Ascending aorta (tissue), 2 donors: ENCODE data around the gene TSPO. TPM values are rescaled to one million over a fixed set of nuclear protein-coding genes. Genes with fewer than 3 reads are reported as not detected.

ENCODE experiments used
- DNase-seq, 2 donors: peaks; one replicate each; pipeline ENCODE4 v3.0.0-alpha.2; 2019; ENCODE audit warnings: low spot score in 2 of 2
- H3K27ac ChIP-seq, 2 donors: fragments of 200-600 bp; sonication (generic); one replicate each; pipeline ENCODE4 v1.5.1; 2016 to 2017; ENCODE audit warnings: mild to moderate bottlenecking in 1 of 2
- H3K27me3 ChIP-seq: fragments of 200-600 bp; sonication (generic); one replicate; pipeline ENCODE4 v1.5.1; 2017
- H3K36me3 ChIP-seq, 2 donors: fragments of 200-600 bp; sonication (generic); one replicate each; pipeline ENCODE4 v1.5.1; 2016
- H3K4me1 ChIP-seq, 2 donors: fragments of 200-600 bp; sonication (generic); one replicate each; pipeline ENCODE4 v1.5.1; 2016 to 2017; ENCODE audit warnings: mild to moderate bottlenecking in 1 of 2
- H3K4me3 ChIP-seq, 2 donors: fragments of 200-600 bp; sonication (generic); one replicate each; pipeline ENCODE4 v1.5.1; 2016 to 2017; ENCODE audit warnings: mild to moderate bottlenecking in 1 of 2
- H3K9me3 ChIP-seq, 2 donors: fragments of 200-600 bp; sonication (generic); one replicate each; pipeline ENCODE4 v1.5.1; 2016
- intact Hi-C: fragments of 100-400 bp; cut with DNase I; formaldehyde crosslinking; loops from one replicate; pipeline ENCODE4 v1.15.1; 2023
- total RNA-seq: library from RNA; depleted of rRNA; stranded (reverse); fragments of >200 nt; gene quantifications from one replicate; pipeline ENCODE4 v1.1.0, GENCODE V29; 2016
- TF ChIP-seq, protein P1 (sequence below), 3 experiments: fragments of 200-600 bp in 2 of 3; fragments of 450-650 bp in 1 of 3; sonication (generic) in 2 of 3; IDR thresholded peaks; one replicate each; pipeline ENCODE4 v1.5.1; 2016 to 2019; ENCODE audit warnings: antibody characterized with exemption in 3 of 3, mild to moderate bottlenecking in 1 of 3, moderate library complexity in 1 of 3

TSPO gene
- total RNA-seq, 1 donor from 2014 or later: 961 TPM

DNA sequence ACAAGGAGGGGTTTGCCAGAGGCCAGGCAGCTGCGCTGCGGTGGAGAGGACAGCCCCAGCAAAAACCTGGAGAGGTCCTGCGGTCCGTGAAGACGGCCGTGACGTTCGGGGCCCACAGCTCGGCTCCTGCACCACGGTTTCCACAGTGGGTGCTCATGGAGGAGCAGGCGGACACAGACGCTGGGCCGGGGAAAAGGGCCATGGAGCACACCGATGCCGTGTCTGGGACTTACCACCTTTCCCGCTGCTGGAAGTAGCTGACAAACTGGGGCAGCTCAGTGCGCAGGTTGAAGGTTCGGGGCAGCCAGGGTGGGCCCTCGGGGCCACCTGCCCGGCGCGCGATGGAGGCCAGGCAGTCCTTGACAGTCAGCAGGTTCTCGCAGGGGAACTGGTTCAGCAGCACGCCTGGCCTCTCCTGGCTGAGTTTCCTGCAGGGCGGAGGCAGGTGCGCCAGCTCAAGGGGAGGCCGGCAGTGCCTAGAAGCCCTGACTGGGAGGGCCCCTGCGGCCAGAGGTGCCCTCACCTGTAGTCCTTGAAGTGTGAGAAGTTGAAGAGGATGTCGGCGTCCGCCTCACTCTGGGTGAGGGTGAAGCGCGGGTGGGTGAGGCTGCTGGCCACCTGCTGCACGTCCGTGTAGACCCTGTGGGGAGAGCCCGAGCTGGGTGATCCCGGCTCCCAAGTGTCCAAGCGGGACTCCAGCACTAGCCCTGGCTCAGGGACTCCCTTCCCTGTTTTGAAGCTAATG is 22.8 kb downstream of the TSPO start:
- no peak overlapping the region for H3K27ac ChIP-seq
- no peak for DNase-seq
- intact Hi-C loops: no loop called here
- TF ChIP-seq, protein P1, sequence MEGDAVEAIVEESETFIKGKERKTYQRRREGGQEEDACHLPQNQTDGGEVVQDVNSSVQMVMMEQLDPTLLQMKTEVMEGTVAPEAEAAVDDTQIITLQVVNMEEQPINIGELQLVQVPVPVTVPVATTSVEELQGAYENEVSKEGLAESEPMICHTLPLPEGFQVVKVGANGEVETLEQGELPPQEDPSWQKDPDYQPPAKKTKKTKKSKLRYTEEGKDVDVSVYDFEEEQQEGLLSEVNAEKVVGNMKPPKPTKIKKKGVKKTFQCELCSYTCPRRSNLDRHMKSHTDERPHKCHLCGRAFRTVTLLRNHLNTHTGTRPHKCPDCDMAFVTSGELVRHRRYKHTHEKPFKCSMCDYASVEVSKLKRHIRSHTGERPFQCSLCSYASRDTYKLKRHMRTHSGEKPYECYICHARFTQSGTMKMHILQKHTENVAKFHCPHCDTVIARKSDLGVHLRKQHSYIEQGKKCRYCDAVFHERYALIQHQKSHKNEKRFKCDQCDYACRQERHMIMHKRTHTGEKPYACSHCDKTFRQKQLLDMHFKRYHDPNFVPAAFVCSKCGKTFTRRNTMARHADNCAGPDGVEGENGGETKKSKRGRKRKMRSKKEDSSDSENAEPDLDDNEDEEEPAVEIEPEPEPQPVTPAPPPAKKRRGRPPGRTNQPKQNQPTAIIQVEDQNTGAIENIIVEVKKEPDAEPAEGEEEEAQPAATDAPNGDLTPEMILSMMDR (IDR thresholded peaks at IDR 0.05): no peak
- H3K4me3 ChIP-seq: no peak overlapping the region
- no peaks in the 10 kb centered on the region for H3K27me3 ChIP-seq
- no peaks in the 10 kb centered on the region for H3K9me3 ChIP-seq
- H3K4me1 ChIP-seq: no peaks in the 10 kb centered on the region
- H3K36me3 ChIP-seq: peaks cover 53 to 75% of the 10 kb centered on the region in 2 donors

DNA sequence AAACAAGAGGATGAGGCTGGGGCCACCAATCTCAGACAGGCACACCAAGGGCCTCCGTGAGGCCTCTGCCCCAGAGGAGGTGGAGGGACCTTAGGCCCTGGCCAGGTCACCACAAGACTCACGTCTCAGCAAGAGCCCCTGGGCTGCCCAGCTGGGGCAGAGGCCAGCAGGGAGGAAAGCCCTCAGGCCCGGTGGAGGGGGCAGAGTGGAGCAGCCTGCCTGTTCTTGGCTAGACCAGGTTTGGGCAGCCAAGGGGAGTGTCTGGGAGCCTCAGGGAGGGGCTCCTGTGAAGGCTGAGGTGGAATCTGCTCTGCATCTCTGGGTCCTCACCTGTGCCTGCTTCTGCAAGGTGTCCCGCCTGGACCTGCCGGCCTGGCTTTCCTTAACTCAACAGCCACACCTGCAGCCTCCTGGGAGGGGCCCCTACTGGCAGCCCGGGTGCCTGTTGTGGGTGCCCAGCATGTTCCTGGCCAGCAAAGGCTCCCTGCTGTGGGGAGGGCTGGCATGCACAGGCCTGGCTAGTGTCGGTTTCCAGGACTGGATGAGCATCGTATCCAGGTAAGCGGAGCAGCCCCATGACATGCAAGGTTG is 23.7 kb downstream of the TSPO start:
- TF ChIP-seq, protein P1 (IDR thresholded peaks at IDR 0.05): no peak
- Histone ChIP-seq H3K4me1 (no peaks in the 10 kb centered on the region), H3K27me3 (no peaks in the 10 kb centered on the region), H3K9me3 (no peaks in the 10 kb centered on the region), H3K4me3 (no peak overlapping the region), H3K27ac (no peak overlapping the region), H3K36me3 (peaks cover 60 to 79% of the 10 kb centered on the region in 2 donors)
- intact Hi-C loops: no loop called here
- DNase-seq: no peak

DNA sequence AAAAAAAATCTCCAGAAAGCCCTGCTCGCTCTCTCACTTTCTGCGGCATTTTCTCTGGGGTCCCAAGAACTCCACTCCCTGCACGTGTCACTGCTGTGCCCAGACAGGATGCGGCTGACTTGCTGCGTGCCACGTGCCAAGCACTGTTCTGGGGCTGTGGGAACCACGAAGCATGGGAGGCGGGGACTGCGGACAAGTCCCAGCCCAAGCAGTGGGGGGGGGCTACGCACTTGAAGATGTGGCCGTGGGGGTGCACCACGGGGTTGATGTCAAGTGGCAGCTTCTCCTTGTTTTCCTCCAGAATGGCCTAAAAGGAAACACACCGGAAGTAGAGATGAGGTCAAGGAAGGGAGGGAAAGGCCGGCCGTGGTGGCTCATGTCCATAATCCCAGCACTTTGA is 24.7 kb downstream of the TSPO start:
- Histone ChIP-seq H3K27me3 (no peaks in the 10 kb centered on the region), H3K4me1 (no peaks in the 10 kb centered on the region), H3K27ac (no peak overlapping the region), H3K36me3 (peaks cover 59 to 75% of the 10 kb centered on the region in 2 donors), H3K9me3 (no peaks in the 10 kb centered on the region), H3K4me3 (no peak overlapping the region)
- no peak for DNase-seq
- TF ChIP-seq, protein P1 (IDR thresholded peaks at IDR 0.05): no peak
- intact Hi-C loops: no loop called here

DNA sequence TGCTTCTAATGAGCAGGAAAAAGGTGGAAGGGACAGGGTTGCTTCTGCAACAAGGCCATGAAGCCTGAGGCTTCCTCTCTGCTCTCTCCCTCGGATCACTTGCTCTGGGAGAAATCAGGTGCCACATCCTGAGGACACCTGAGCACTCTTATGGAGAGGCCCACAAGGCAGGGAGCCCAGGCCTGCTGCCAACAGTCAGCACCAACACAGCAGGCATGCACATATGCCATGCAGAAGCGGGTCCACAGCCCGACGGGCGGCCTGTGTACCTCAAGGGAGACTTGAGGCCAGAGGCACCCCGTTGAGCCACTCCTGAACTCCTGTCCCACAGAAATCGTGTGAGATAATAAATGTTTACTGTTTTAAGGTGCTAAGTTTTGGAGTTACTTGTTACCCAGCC is 26.1 kb downstream of the TSPO start:
- intact Hi-C loops: no loop called here
- no peak for DNase-seq
- TF ChIP-seq, protein P1 (IDR thresholded peaks at IDR 0.05): no peak
- Histone ChIP-seq H3K27ac (no peak overlapping the region), H3K9me3 (no peaks in the 10 kb centered on the region), H3K4me1 (no peaks in the 10 kb centered on the region), H3K36me3 (peaks cover 47 to 64% of the 10 kb centered on the region in 2 donors), H3K27me3 (no peaks in the 10 kb centered on the region), H3K4me3 (no peak overlapping the region)

DNA sequence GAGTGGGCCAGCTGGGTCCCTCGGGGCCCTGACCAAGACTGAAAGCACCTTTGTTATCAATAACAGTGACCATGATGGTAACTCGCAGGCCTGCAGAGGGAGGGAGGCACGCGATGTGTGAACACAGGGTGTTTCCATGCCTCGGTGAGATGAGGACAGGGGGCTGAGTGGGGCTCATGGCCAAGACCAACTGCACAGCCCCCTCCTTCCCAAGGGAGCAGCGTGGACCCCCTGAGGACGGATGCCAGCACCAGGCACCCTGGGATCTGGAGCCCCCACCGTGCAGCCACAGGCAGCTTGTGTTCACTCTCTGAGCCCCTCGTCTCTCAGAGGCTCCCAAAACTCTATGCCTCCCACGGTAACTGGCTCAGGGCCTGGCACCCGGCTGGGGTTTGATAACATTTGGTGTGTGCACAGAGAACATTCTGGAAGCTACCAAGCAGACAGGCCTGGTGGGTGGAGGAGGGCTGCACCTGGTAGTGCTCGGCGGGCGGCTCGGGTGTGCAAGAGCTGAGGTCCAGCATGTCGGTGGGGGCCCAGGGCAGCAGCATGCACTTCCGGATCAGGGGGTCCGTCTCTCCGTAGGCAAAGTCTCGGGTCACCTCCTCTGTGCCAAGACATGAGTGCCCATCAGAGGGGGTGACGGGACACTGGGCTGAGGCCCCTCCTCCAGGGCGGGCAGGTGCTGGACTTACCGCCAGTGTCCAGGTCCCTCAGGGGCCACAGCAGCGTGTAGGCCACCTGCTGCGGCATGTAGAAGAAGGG is 28.0 kb downstream of the TSPO start:
- Histone ChIP-seq H3K9me3 (no peaks in the 10 kb centered on the region), H3K27me3 (no peaks in the 10 kb centered on the region), H3K36me3 (peaks cover 31 to 50% of the 10 kb centered on the region in 2 donors), H3K4me3 (no peak overlapping the region), H3K27ac (no peak overlapping the region), H3K4me1 (no peaks in the 10 kb centered on the region)
- TF ChIP-seq, protein P1 (IDR thresholded peaks at IDR 0.05): no peak
- intact Hi-C loops: no loop called here
- DNase-seq: no peak
